ENCODE results near the gene UBXN7. TPM values are rescaled to one million over a fixed set of nuclear protein-coding genes. Genes with fewer than 3 reads are reported as not detected.

The UBXN7 gene
- total RNA-seq, 2 donors from 2014 or later = 109 to 120 TPM

DNA sequence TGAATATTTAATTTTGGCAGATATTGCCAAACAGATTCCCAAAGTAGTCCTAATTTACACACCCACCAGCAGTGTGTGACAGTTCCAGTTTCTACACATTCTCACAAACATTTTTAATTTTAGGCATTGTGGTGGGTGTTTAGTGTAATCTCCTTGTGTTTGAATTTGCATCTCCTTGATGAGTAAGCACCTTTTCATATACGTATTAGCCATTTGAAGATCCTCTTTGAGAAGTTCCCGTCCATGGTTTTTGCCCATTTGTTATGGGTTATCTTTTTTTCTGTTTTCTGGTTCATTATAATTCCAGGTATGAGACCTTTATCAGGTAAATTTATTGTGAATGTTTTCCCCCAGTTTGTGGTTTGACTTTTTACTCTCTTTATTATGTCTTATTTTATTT, 91.8 kb downstream of the UBXN7 start:
- Histone ChIP-seq H3K4me1 (ENCODE audit: control insufficient read depth, insufficient read depth, low read length) (no peaks in the 10 kb centered on the region), H3K27ac (ENCODE audit: low read depth, low read length) (no peak overlapping the region), H3K9ac (ENCODE audit: extremely low read depth, low read length, poor library complexity, severe bottlenecking) (no peak overlapping the region), H3K36me3 (ENCODE audit: control insufficient read depth, insufficient read depth, low read length) (no peaks in the 10 kb centered on the region), H3K27me3 (ENCODE audit: control insufficient read depth, insufficient read depth, low read length, poor library complexity, severe bottlenecking) (no peaks in the 10 kb centered on the region), H3K4me3 (ENCODE audit: low read length) (no peak overlapping the region), H3K9me3 (ENCODE audit: control insufficient read depth, low read length) (no peaks in the 10 kb centered on the region)
- Mint-ChIP-seq H3K4me3 (no peak overlapping the region), H3K27ac (no peak overlapping the region), H3K9me3 (no peaks in the 10 kb centered on the region), H3K4me1 (no peaks in the 10 kb centered on the region), H3K27me3 (ENCODE audit: insufficient read depth) (no peaks in the 10 kb centered on the region), H3K36me3 (ENCODE audit: low read depth) (peaks cover 2% of the 10 kb centered on the region)
- 89 to 100% methylated on average over 2 of the region's 2 CpGs for WGBS, 2 experiments (ENCODE audit: insufficient coverage in 1 of 2, insufficient read length in 1 of 2)
- TF ChIP-seq, protein P1, sequence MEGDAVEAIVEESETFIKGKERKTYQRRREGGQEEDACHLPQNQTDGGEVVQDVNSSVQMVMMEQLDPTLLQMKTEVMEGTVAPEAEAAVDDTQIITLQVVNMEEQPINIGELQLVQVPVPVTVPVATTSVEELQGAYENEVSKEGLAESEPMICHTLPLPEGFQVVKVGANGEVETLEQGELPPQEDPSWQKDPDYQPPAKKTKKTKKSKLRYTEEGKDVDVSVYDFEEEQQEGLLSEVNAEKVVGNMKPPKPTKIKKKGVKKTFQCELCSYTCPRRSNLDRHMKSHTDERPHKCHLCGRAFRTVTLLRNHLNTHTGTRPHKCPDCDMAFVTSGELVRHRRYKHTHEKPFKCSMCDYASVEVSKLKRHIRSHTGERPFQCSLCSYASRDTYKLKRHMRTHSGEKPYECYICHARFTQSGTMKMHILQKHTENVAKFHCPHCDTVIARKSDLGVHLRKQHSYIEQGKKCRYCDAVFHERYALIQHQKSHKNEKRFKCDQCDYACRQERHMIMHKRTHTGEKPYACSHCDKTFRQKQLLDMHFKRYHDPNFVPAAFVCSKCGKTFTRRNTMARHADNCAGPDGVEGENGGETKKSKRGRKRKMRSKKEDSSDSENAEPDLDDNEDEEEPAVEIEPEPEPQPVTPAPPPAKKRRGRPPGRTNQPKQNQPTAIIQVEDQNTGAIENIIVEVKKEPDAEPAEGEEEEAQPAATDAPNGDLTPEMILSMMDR (conservative IDR thresholded peaks at IDR 0.05) = no peak
- no peak for DNase-seq

GRCh38 chr3:196339493-196340254, 92.6 kb downstream of the UBXN7 start:
- Histone ChIP-seq H3K4me1 (ENCODE audit: control insufficient read depth, insufficient read depth, low read length) (no peaks in the 10 kb centered on the region), H3K4me3 (ENCODE audit: low read length) (no peak overlapping the region), H3K36me3 (ENCODE audit: control insufficient read depth, insufficient read depth, low read length) (no peaks in the 10 kb centered on the region), H3K27ac (ENCODE audit: low read depth, low read length) (no peak overlapping the region), H3K27me3 (ENCODE audit: control insufficient read depth, insufficient read depth, low read length, poor library complexity, severe bottlenecking) (no peaks in the 10 kb centered on the region), H3K9ac (ENCODE audit: extremely low read depth, low read length, poor library complexity, severe bottlenecking) (no peak overlapping the region), H3K9me3 (ENCODE audit: control insufficient read depth, low read length) (no peaks in the 10 kb centered on the region)
- Mint-ChIP-seq H3K27me3 (ENCODE audit: insufficient read depth) (no peaks in the 10 kb centered on the region), H3K36me3 (ENCODE audit: low read depth) (no peaks in the 10 kb centered on the region), H3K4me3 (no peak overlapping the region), H3K4me1 (no peaks in the 10 kb centered on the region), H3K27ac (no peak overlapping the region), H3K9me3 (no peaks in the 10 kb centered on the region)
- TF ChIP-seq, protein P1 (conservative IDR thresholded peaks at IDR 0.05) = no peak
- 93 to 95% methylated on average over 17 to 21 of the region's 21 CpGs for WGBS, 2 experiments (ENCODE audit: insufficient coverage in 1 of 2, insufficient read length in 1 of 2)
- no peak for DNase-seq

DNA sequence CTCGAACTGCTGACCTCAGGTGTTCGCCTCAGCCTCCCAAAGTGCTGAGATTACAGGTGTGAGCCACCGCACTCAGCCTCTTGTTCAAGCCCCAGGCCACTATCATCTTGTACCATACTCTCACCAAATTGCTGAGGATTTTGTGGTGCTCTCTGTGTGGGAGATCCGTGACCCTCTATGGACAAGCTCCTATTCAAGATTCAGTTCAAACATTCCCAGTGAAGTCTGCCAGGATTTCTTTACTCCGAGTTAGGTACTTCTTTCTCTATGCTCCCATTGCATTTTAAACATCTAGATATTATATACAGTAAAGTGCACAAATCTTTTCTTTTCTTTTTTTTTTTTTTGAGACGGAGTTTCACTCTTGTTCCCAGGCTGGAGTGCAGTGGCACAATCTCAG, 93.2 kb downstream of the UBXN7 start:
- Mint-ChIP-seq H3K36me3 (ENCODE audit: low read depth) (no peaks in the 10 kb centered on the region), H3K4me3 (no peak overlapping the region), H3K27me3 (ENCODE audit: insufficient read depth) (no peaks in the 10 kb centered on the region), H3K27ac (no peak overlapping the region), H3K4me1 (no peaks in the 10 kb centered on the region), H3K9me3 (no peaks in the 10 kb centered on the region)
- H3K27ac ChIP-seq (ENCODE audit: low read depth, low read length) = no peak overlapping the region
- no peaks in the 10 kb centered on the region for H3K9me3 ChIP-seq (ENCODE audit: control insufficient read depth, low read length)
- no peak overlapping the region for H3K9ac ChIP-seq (ENCODE audit: extremely low read depth, low read length, poor library complexity, severe bottlenecking)
- no peaks in the 10 kb centered on the region for H3K4me1 ChIP-seq (ENCODE audit: control insufficient read depth, insufficient read depth, low read length)
- no peaks in the 10 kb centered on the region for H3K27me3 ChIP-seq (ENCODE audit: control insufficient read depth, insufficient read depth, low read length, poor library complexity, severe bottlenecking)
- DNase-seq = no peak
- TF ChIP-seq, protein P1 (conservative IDR thresholded peaks at IDR 0.05) = no peak
- no peaks in the 10 kb centered on the region for H3K36me3 ChIP-seq (ENCODE audit: control insufficient read depth, insufficient read depth, low read length)
- H3K4me3 ChIP-seq (ENCODE audit: low read length) = no peak overlapping the region
- 95% methylated on average over 3 to 6 of the region's 6 CpGs for WGBS, 2 experiments (ENCODE audit: insufficient coverage in 1 of 2, insufficient read length in 1 of 2)
